WTC11 (cell line): ENCODE measurements around the gene MPV17L2. TPM values are rescaled to one million over a fixed set of nuclear protein-coding genes. Genes with fewer than 3 reads are reported as not detected.

ENCODE experiments used
- ATAC-seq: fragments of 200-7000 bp; cut with Tn5 transposase; 2 replicates; pipeline ENCODE4 v1.10.0; 2021; ENCODE audit warnings: mild to moderate bottlenecking, moderate library complexity
- CTCF ChIA-PET: fragments of 300-600 bp; sonication (Branson Sonifier 250); formaldehyde crosslinking; loops from one replicate; lab custom pipeline; 2021; ENCODE audit warnings: antibody characterized with exemption; lab: Charles Lee
- POLR2A ChIA-PET: fragments of 350-600 bp; sonication (Branson Sonifier 250); formaldehyde crosslinking; loops from one replicate; lab custom pipeline; 2021; ENCODE audit warnings: antibody characterized with exemption; lab: Charles Lee
- DNase-seq: peaks from one replicate; pipeline ENCODE4 v3.0.0; 2021; ENCODE audit warnings: low spot score
- H3K27ac Mint-ChIP-seq: 2 replicates; pipeline ENCODE4 v1.8.0; 2021; ENCODE audit warnings: mixed read lengths
- H3K27me3 Mint-ChIP-seq: 2 replicates; pipeline ENCODE4 v1.8.0; 2021; ENCODE audit warnings: low read depth, mild to moderate bottlenecking, moderate library complexity, mixed read lengths
- H3K36me3 Mint-ChIP-seq: 2 replicates; pipeline ENCODE4 v1.8.0; 2021; ENCODE audit warnings: mixed read lengths
- H3K4me1 Mint-ChIP-seq: 2 replicates; pipeline ENCODE4 v1.8.0; 2022; ENCODE audit warnings: mixed read lengths
- H3K4me3 Mint-ChIP-seq: 2 replicates; pipeline ENCODE4 v1.8.0; 2021; ENCODE audit warnings: mild to moderate bottlenecking, moderate library complexity, mixed read lengths
- H3K9me3 Mint-ChIP-seq: 2 replicates; pipeline ENCODE4 v1.8.0; 2021; ENCODE audit warnings: mixed read lengths
- ESRRA ChIP-seq: sonication (generic); formaldehyde crosslinking; IDR thresholded peaks from 2 replicates; pipeline ENCODE4 v1.8.1; 2022; ENCODE audit warnings: mild to moderate bottlenecking, missing genetic modification reagents, borderline replicate concordance
- FOXP1 ChIP-seq: sonication (generic); formaldehyde crosslinking; IDR thresholded peaks from 2 replicates; pipeline ENCODE4 v1.8.0; 2022; ENCODE audit warnings: missing genetic modification reagents, mild to moderate bottlenecking, moderate library complexity, borderline replicate concordance
- GRHL2 ChIP-seq: fragments of 250-450 bp; sonication (Bioruptor Pico); IDR thresholded peaks from 2 replicates; pipeline ENCODE4 v1.8.0; 2022; ENCODE audit warnings: mild to moderate bottlenecking, moderate library complexity; ENCODE audit not compliant: insufficient replicate concordance, severe bottlenecking
- JUN ChIP-seq: sonication (generic); formaldehyde crosslinking; IDR thresholded peaks from 2 replicates; pipeline ENCODE4 v1.8.0; 2023; ENCODE audit warnings: mild to moderate bottlenecking, missing genetic modification reagents
- KAT7 ChIP-seq: sonication (generic); formaldehyde crosslinking; IDR thresholded peaks from 2 replicates; pipeline ENCODE4 v1.8.1; 2023; ENCODE audit warnings: missing genetic modification reagents, mild to moderate bottlenecking, borderline replicate concordance
- NFATC4 ChIP-seq: fragments of 250-450 bp; sonication (Bioruptor Pico); IDR thresholded peaks from 2 replicates; pipeline ENCODE4 v1.9.0; 2021; ENCODE audit warnings: mild to moderate bottlenecking
- NR1H2 ChIP-seq: sonication (generic); formaldehyde crosslinking; IDR thresholded peaks from 2 replicates; pipeline ENCODE4 v1.9.0; 2021; ENCODE audit warnings: mild to moderate bottlenecking, moderate library complexity, missing genetic modification reagents
- NR3C1 ChIP-seq: sonication (generic); formaldehyde crosslinking; conservative IDR thresholded peaks from 2 replicates; pipeline ENCODE4 v1.8.1; 2023; ENCODE audit warnings: low read depth, mild to moderate bottlenecking, missing genetic modification reagents
- RORB ChIP-seq: fragments of 250-450 bp; sonication (Bioruptor Pico); IDR thresholded peaks from 2 replicates; pipeline ENCODE4 v1.9.0; 2021; ENCODE audit warnings: mild to moderate bottlenecking
- SMAD4 ChIP-seq: sonication (generic); formaldehyde crosslinking; IDR thresholded peaks from 2 replicates; pipeline ENCODE4 v1.8.0; 2022; ENCODE audit warnings: mild to moderate bottlenecking, missing genetic modification reagents
- ZBTB21 ChIP-seq: sonication (generic); formaldehyde crosslinking; IDR thresholded peaks from 2 replicates; pipeline ENCODE4 v1.8.1; 2023; ENCODE audit warnings: mild to moderate bottlenecking, missing genetic modification reagents, borderline replicate concordance
- ZNF263 ChIP-seq: sonication (generic); formaldehyde crosslinking; IDR thresholded peaks from 2 replicates; pipeline ENCODE4 v1.8.1; 2022; ENCODE audit warnings: low read depth, mild to moderate bottlenecking, moderate library complexity, missing genetic modification reagents
- ZNF317 ChIP-seq: sonication (generic); formaldehyde crosslinking; IDR thresholded peaks from 2 replicates; pipeline ENCODE4 v1.8.1; 2023; ENCODE audit warnings: low read depth, mild to moderate bottlenecking, moderate library complexity, missing genetic modification reagents, borderline replicate concordance
- ZNF396 ChIP-seq: fragments of 250-450 bp; sonication (Bioruptor Pico); IDR thresholded peaks from 2 replicates; pipeline ENCODE4 v1.8.0; 2021; ENCODE audit warnings: mild to moderate bottlenecking, moderate library complexity, borderline replicate concordance
- ZNF671 ChIP-seq: fragments of 250-450 bp; sonication (Bioruptor Pico); IDR thresholded peaks from 2 replicates; pipeline ENCODE4 v1.8.0; 2021; ENCODE audit warnings: mild to moderate bottlenecking
- total RNA-seq: library from RNA; stranded (reverse); gene quantifications from 3 replicates; pipeline ENCODE4 v1.2.3, GENCODE V29; 2021
- TF ChIP-seq, protein P1 (sequence below): fragments of 250-450 bp; sonication (Bioruptor Pico); IDR thresholded peaks from 2 replicates; pipeline ENCODE4 v1.9.0; 2021; ENCODE audit warnings: moderate library complexity, mild to moderate bottlenecking, inconsistent platforms, borderline replicate concordance
- TF ChIP-seq, protein P2 (sequence below): sonication (generic); formaldehyde crosslinking; IDR thresholded peaks from 2 replicates; pipeline ENCODE4 v1.8.1; 2023; ENCODE audit warnings: mild to moderate bottlenecking, missing genetic modification reagents
- TF ChIP-seq, protein P3 (sequence below): sonication (generic); formaldehyde crosslinking; IDR thresholded peaks from 2 replicates; pipeline ENCODE4 v1.8.1; 2023; ENCODE audit warnings: mild to moderate bottlenecking, missing genetic modification reagents
- TF ChIP-seq, protein P4 (sequence below): sonication (generic); formaldehyde crosslinking; IDR thresholded peaks from 2 replicates; pipeline ENCODE4 v1.8.0; 2022; ENCODE audit warnings: mild to moderate bottlenecking, missing genetic modification reagents
- TF ChIP-seq, protein P5 (sequence below): fragments of 250-450 bp; sonication (Bioruptor Pico); IDR thresholded peaks from 2 replicates; pipeline ENCODE4 v1.9.0; 2021; ENCODE audit warnings: mild to moderate bottlenecking
- TF ChIP-seq, protein P6 (sequence below): fragments of 250-450 bp; sonication (Bioruptor Pico); IDR thresholded peaks from 2 replicates; pipeline ENCODE4 v1.8.0; 2021; ENCODE audit warnings: mild to moderate bottlenecking

Gene MPV17L2
- total RNA-seq, 1 experiment from 2014 or later, result 29.8 TPM

DNA sequence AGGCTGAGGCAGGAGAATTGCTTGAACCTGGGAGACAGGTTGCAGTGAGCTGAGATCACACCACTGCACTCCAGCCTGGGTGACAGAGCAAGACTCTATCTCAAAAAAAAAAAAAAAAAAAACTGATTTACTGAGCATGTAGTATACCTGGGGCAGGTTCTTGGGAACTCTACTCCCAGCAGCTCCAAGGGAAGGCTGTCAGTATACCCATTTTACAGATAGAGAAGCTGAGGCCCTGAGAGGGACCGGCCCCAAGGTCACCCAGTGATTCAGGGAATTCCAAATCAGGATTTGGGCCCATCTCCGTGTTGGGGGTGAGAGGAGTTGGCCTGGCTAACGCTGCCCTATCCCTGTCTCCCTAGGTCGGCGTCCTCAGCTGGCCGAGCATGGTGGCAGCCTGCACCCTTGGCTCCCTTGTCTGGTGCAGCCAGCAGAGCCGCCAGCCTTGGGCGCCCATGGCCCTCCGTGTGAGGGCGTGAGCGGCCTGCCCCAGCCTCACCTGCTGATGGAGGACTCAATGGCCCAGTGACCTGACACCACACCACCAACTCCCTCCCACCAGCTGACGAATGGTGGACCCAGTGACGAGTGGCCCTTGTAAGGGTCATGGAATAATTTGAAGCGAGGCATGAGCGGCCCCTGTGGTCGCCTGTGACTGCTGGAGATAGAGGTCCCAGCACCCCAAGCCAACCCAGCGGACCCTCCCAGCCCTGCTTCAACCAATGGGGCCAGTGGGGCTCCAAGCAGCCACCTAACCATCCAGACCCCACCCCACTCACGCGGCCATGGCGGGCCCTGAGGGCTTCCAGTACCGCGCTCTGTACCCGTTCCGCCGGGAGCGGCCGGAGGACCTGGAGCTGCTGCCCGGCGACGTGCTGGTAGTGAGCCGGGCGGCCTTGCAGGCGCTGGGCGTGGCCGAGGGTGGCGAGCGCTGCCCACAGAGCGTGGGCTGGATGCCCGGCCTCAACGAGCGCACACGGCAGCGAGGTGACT is 37.6 kb upstream of the MPV17L2 start:
- CTCF ChIA-PET, result interaction anchor here (2.0 to 2.8 kb wide), 2 partner anchors 42 to 96 kb away, joined by 8 to 16 read pairs; no protein-coding TSS in a partner anchor
- Mint-ChIP-seq H3K36me3 (peaks cover 5% of the 10 kb centered on the region; the same call in 1 of the 2 replicates), H3K27ac (peak overlapping the region; percentile 49; the same call in 1 of the 2 replicates), H3K4me3 (no peak overlapping the region), H3K9me3 (no peaks in the 10 kb centered on the region), H3K27me3 (no peaks in the 10 kb centered on the region), H3K4me1 (peaks cover 28% of the 10 kb centered on the region)
- no peak for DNase-seq
- no peak for TF ChIP-seq ZNF317
- TF ChIP-seq, protein P1, sequence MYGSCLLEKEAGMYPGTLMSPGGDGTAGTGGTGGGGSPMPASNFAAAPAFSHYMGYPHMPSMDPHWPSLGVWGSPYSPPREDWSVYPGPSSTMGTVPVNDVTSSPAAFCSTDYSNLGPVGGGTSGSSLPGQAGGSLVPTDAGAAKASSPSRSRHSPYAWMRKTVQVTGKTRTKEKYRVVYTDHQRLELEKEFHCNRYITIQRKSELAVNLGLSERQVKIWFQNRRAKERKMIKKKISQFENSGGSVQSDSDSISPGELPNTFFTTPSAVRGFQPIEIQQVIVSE (CRISPR knock-in tag), result no peak
- TF ChIP-seq, protein P2, sequence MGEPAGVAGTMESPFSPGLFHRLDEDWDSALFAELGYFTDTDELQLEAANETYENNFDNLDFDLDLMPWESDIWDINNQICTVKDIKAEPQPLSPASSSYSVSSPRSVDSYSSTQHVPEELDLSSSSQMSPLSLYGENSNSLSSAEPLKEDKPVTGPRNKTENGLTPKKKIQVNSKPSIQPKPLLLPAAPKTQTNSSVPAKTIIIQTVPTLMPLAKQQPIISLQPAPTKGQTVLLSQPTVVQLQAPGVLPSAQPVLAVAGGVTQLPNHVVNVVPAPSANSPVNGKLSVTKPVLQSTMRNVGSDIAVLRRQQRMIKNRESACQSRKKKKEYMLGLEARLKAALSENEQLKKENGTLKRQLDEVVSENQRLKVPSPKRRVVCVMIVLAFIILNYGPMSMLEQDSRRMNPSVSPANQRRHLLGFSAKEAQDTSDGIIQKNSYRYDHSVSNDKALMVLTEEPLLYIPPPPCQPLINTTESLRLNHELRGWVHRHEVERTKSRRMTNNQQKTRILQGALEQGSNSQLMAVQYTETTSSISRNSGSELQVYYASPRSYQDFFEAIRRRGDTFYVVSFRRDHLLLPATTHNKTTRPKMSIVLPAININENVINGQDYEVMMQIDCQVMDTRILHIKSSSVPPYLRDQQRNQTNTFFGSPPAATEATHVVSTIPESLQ, result no peak
- no peak for TF ChIP-seq ZNF263
- TF ChIP-seq NR3C1 (CRISPR knock-in tag), result no peak
- no peak for TF ChIP-seq ZNF671 (CRISPR knock-in tag)
- TF ChIP-seq, protein P3, sequence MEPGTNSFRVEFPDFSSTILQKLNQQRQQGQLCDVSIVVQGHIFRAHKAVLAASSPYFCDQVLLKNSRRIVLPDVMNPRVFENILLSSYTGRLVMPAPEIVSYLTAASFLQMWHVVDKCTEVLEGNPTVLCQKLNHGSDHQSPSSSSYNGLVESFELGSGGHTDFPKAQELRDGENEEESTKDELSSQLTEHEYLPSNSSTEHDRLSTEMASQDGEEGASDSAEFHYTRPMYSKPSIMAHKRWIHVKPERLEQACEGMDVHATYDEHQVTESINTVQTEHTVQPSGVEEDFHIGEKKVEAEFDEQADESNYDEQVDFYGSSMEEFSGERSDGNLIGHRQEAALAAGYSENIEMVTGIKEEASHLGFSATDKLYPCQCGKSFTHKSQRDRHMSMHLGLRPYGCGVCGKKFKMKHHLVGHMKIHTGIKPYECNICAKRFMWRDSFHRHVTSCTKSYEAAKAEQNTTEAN (CRISPR knock-in tag), result no peak
- TF ChIP-seq, protein P4, sequence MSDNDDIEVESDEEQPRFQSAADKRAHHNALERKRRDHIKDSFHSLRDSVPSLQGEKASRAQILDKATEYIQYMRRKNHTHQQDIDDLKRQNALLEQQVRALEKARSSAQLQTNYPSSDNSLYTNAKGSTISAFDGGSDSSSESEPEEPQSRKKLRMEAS, result no peak
- TF ChIP-seq, protein P5, sequence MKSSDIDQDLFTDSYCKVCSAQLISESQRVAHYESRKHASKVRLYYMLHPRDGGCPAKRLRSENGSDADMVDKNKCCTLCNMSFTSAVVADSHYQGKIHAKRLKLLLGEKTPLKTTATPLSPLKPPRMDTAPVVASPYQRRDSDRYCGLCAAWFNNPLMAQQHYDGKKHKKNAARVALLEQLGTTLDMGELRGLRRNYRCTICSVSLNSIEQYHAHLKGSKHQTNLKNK (CRISPR knock-in tag), result no peak
- TF ChIP-seq KAT7 (CRISPR knock-in tag), result no peak
- no peak for TF ChIP-seq FOXP1 (CRISPR knock-in tag)
- TF ChIP-seq JUN (CRISPR knock-in tag), result no peak
- TF ChIP-seq SMAD4 (CRISPR knock-in tag), result no peak
- TF ChIP-seq RORB (CRISPR knock-in tag), result no peak
- TF ChIP-seq NFATC4, result no peak
- no peak for TF ChIP-seq ZBTB21
- TF ChIP-seq NR1H2, result no peak
- no peak for TF ChIP-seq ZNF396
- TF ChIP-seq ESRRA (CRISPR knock-in tag), result no peak
- ATAC-seq, result no peak
- POLR2A ChIA-PET, result no interaction called here

DNA sequence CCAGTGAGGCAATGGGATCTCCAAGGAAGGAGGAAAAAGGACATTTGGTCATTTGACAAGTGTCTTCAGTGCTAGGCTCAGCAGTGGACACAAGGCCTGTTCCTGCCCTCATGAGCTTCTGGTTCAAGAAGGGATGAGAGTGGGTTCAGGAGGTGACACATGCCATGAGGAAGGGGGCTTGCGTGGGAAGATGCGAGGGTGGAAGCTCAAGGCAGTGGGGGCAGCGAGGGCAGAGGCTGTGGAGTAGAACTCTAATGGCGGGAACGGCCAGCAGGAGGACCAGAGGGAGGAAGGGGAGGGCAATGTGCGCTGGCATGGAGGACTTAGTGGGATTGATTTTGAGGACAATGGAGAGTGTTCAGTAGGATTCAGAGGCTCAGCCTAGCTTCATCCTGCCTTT is 36.8 kb upstream of the MPV17L2 start:
- CTCF ChIA-PET, result interaction anchor here (2.0 to 2.8 kb wide), 2 partner anchors 43 to 95 kb away, joined by 8 to 16 read pairs; no protein-coding TSS in a partner anchor

More for the DNA sequence above, 36.8 kb upstream of the MPV17L2 start:
- no peak overlapping the region for H3K4me3 Mint-ChIP-seq
- no peak for ATAC-seq
- POLR2A ChIA-PET, result no interaction called here
- H3K4me1 Mint-ChIP-seq, result peaks cover 28% of the 10 kb centered on the region
- TF ChIP-seq, protein P6, sequence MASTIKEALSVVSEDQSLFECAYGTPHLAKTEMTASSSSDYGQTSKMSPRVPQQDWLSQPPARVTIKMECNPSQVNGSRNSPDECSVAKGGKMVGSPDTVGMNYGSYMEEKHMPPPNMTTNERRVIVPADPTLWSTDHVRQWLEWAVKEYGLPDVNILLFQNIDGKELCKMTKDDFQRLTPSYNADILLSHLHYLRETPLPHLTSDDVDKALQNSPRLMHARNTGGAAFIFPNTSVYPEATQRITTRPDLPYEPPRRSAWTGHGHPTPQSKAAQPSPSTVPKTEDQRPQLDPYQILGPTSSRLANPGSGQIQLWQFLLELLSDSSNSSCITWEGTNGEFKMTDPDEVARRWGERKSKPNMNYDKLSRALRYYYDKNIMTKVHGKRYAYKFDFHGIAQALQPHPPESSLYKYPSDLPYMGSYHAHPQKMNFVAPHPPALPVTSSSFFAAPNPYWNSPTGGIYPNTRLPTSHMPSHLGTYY (CRISPR knock-in tag), result no peak
- TF ChIP-seq GRHL2 (CRISPR knock-in tag) (no peak), ZNF263 (peak; percentile 49; the same call in 1 of the 2 replicates)
- DNase-seq, result no peak
- peak overlapping the region; percentile 78; the same call in 1 of the 2 replicates for H3K27ac Mint-ChIP-seq
- H3K27me3 Mint-ChIP-seq, result no peaks in the 10 kb centered on the region
- H3K36me3 Mint-ChIP-seq, result peaks cover 5% of the 10 kb centered on the region; the same call in 1 of the 2 replicates
- H3K9me3 Mint-ChIP-seq, result no peaks in the 10 kb centered on the region
